ENCODE measurements around the gene CCDC141. TPM values are rescaled to one million over a fixed set of nuclear protein-coding genes. Genes with fewer than 3 reads are reported as not detected.

The CCDC141 gene
- total RNA-seq, 1 donor from 2014 or later = 90.3 TPM

GRCh38 chr2:178829299-178829960 lies 220.5 kb downstream of the CCDC141 start:
- no peak for DNase-seq (ENCODE audit: low spot score)

- DNase-seq (ENCODE audit: low spot score) = no peak
These were observed 221.5 kb downstream of the CCDC141 start for GRCh38 chr2:178828486-178828881.

GRCh38 chr2:178827739-178828485 lies 222.0 kb downstream of the CCDC141 start:
- DNase-seq (ENCODE audit: low spot score) = no peak

GRCh38 chr2:178827111-178827510 lies 222.8 kb downstream of the CCDC141 start:
- no peak for DNase-seq (ENCODE audit: low spot score)

GRCh38 chr2:178825183-178825582 lies 224.8 kb downstream of the CCDC141 start:
- DNase-seq (ENCODE audit: low spot score) = no peak

- no peak for DNase-seq (ENCODE audit: low spot score)
These were observed 225.8 kb downstream of the CCDC141 start for GRCh38 chr2:178824181-178824580.

- DNase-seq (ENCODE audit: low spot score) = no peak
These were observed 229.9 kb downstream of the CCDC141 start for GRCh38 chr2:178819992-178820391.

- no peak for DNase-seq (ENCODE audit: low spot score)
These were observed 230.6 kb downstream of the CCDC141 start for GRCh38 chr2:178819147-178819875.

- no peak for DNase-seq (ENCODE audit: low spot score)
These were observed 238.0 kb downstream of the CCDC141 start for GRCh38 chr2:178811901-178812300.

- DNase-seq (ENCODE audit: low spot score) = no peak
These were observed 238.9 kb downstream of the CCDC141 start for GRCh38 chr2:178811045-178811444.

- DNase-seq (ENCODE audit: low spot score) = no peak
These were observed 239.5 kb downstream of the CCDC141 start for GRCh38 chr2:178810422-178810821.

- no peak for DNase-seq (ENCODE audit: low spot score)
These were observed 242.5 kb downstream of the CCDC141 start, which contains the start of gene TTN for GRCh38 chr2:178807227-178808008. TSS of gene TTN (minus strand) at chr2:178807423. CDS start at chr2:178804642, 2,781 bp downstream.

- DNase-seq (ENCODE audit: low spot score) = no peak
These were observed 243.4 kb downstream of the CCDC141 start for GRCh38 chr2:178806543-178806942.

- DNase-seq (ENCODE audit: low spot score) = no peak
These were observed 244.5 kb downstream of the CCDC141 start for GRCh38 chr2:178805457-178805856.

- DNase-seq (ENCODE audit: low spot score) = no peak
These were observed 245.1 kb downstream of the CCDC141 start for GRCh38 chr2:178804791-178805190.

GRCh38 chr2:178800510-178800909 lies 249.4 kb downstream of the CCDC141 start:
- no peak for DNase-seq (ENCODE audit: low spot score)

GRCh38 chr2:178799305-178799704 lies 250.6 kb downstream of the CCDC141 start:
- DNase-seq (ENCODE audit: low spot score) = no peak

GRCh38 chr2:178796079-178796677 lies 253.8 kb downstream of the CCDC141 start:
- DNase-seq (ENCODE audit: low spot score) = no peak

GRCh38 chr2:178787934-178788333 lies 262.0 kb downstream of the CCDC141 start:
- DNase-seq (ENCODE audit: low spot score) = no peak

- DNase-seq (ENCODE audit: low spot score) = no peak
These were observed 262.8 kb downstream of the CCDC141 start for GRCh38 chr2:178787155-178787554.

GRCh38 chr2:178783889-178784288 lies 266.0 kb downstream of the CCDC141 start:
- no peak for DNase-seq (ENCODE audit: low spot score)

All from mucosa of gallbladder (tissue), 1 donor.